ENCODE measurements around the gene GP1BA.

The GP1BA gene

DNA sequence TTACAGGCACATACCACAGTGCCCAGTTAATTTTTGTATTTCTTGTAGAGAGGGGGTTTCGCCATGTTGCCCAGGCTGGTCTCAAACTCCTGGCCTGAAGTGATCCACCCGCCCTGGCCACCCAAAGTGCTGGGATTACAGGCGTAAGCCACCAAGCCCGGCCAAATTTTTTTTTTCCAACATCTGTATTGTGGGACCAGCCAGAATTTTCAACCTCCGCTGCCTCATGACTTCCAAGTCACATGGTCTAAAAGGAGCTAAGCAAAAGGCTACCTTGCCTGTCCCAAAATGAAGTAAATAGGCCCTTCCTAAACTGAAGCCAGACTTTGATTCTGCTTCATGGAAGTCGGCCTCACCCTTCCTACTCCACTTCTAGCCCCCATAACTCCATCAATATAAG lies 39.7 kb downstream of the GP1BA start:
- H3K4me3 ChIP-seq (ENCODE audit: low read depth, low read length) = no peak overlapping the region

DNA sequence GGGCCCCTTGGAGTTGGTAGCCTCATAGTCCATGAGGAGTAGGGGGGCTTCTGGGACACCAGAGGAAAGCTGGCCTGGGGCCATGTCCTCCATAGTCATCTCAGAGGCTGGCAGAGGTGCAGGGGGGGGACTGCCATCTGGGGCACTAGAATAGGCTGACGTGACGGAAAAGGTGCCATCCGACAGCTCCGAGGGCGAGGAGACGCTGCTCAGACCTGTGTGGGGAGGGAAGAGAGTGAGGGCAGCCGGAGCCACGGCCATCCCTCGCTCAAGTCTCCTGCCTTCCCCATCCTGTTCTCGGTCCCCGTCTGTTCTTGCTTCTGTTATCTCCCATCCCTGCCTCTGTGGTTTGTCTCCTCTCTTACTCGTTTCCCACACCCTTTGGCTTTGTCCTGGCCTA lies 40.2 kb downstream of the GP1BA start:
- no peak overlapping the region for H3K4me3 ChIP-seq (ENCODE audit: low read depth, low read length)

- H3K4me3 ChIP-seq (ENCODE audit: low read depth, low read length) = no peak overlapping the region
Measured at GRCh38 chr17:4972752-4973151, 40.7 kb downstream of the GP1BA start.

DNA sequence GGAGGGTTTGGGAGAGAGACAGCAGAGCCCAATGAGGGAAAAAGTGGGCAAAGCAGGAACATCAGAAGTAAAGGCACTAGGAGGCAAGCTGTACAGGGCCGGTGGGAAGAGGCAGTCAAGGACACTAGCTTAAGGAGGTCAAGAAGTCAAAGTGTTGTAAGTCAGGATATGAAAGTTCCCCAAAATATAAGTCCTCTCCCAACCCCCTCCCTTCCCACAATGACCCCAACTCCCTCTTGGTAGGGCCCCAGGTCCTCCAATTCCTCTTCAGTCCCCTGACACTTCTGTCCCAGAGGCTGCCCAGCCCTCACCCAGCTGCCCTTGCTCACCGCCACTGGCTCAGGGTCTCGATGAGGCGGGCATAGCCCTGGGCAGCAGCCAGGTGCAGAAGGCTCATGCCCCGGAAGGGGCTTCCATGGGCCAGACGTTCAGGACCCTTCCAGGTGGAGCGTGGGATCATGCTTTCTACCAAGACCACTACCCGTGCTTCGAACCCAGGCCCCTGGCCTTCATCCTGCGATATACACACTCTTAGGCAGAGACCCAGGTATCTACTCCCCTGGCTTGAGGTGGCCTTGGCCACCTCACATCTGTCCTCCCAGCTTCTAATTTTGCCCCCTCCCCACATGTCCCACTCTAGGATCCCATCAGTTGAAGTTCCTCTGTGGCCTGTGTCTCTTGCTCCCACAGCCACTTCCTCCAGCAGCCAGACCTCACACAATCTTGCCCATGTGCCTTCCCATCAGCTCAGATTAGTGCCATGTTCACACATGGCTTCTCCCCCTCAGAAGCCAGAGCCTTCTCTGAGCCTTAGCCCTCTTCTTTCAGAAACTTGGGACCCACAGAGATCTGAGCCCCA lies 41.4 kb downstream of the GP1BA start:
- no peak overlapping the region for H3K4me3 ChIP-seq (ENCODE audit: low read depth, low read length)

GRCh38 chr17:4974115-4974670 lies 42.1 kb downstream of the GP1BA start:
- no peak overlapping the region for H3K4me3 ChIP-seq (ENCODE audit: low read depth, low read length)

GRCh38 chr17:4978726-4979125 lies 46.6 kb downstream of the GP1BA start:
- H3K4me3 ChIP-seq (ENCODE audit: low read depth, low read length) = no peak overlapping the region

DNA sequence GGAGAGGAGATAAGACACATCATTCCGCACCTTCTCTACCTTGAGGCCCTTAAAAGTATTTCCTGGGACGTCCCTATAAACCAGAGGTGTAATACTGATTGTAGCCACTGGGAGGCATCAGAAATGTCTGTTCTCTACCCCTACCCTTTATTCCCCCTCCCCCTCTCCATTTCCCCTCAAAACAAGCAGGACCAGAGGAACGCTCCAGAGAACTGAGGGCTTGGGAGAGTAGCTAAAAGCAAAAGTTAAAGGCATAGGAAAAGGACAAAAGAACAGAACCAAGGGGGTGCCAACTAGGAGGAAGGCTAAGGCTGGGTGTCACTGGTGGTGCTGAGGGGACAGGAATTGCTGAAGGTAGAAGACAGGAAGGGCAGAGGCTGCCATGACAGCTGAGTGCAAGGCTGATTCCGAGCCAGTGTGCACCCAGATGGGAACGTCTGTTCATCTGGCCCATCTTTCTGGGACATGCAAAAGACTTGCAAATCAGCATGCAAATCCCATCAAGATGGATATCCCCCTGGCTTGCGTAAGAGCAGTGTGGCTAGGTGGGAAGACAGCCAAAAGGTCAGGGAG lies 48.7 kb downstream of the GP1BA start:
- no peak overlapping the region for H3K4me3 ChIP-seq (ENCODE audit: low read depth, low read length)

- H3K4me3 ChIP-seq (ENCODE audit: low read depth, low read length) = no peak overlapping the region
Measured at GRCh38 chr17:4982305-4982704, 50.2 kb downstream of the GP1BA start.

Data from iPS-11a (cell line).